HCT116 (cell line): ENCODE measurements around the gene AUTS2. TPM values are rescaled to one million over a fixed set of nuclear protein-coding genes. Genes with fewer than 3 reads are reported as not detected.

ENCODE experiments used
- ATAC-seq: fragments of 200-7000 bp; cut with Tn5 transposase; 2 replicates; pipeline ENCODE4 v1.9.1; 2020; ENCODE audit warnings: mild to moderate bottlenecking, moderate library complexity
- BruUV-seq: library from RNA; stranded (reverse); fragments of 400-500 nt; replicated peaks from 2 replicates; lab custom pipeline; 2021; lab: Mats Ljungman, UMichigan
- CTCF ChIA-PET: fragments of 300-600 bp; sonication (Branson Sonifier 250); formaldehyde crosslinking; loops from one replicate; lab custom pipeline; 2021; ENCODE audit warnings: antibody characterized with exemption; lab: Charles Lee
- POLR2A ChIA-PET: fragments of 300-600, 350-600 bp; sonication (Branson Sonifier 250); formaldehyde crosslinking; loops from one replicate; lab custom pipeline; 2021; ENCODE audit warnings: antibody characterized with exemption; lab: Charles Lee
- RAD21 ChIA-PET, 2 experiments: fragments of 300-600 bp; sonication (Branson Sonifier 250); formaldehyde crosslinking; loops; one replicate each; lab custom pipeline; 2023; ENCODE audit warnings: low total read pairs in 2 of 2; ENCODE audit not compliant: uncharacterized antibody in 2 of 2, unreplicated experiment in 2 of 2, low non-redundant PET in 1 of 2; lab: Charles Lee
- DNase-seq: peaks from one replicate; pipeline ENCODE4 v3.0.0-alpha.2; 2010; ENCODE audit warnings: low read depth, low spot score
- H2AFZ ChIP-seq: fragments of 200-600 bp; shearing (Covaris generic), sonication (generic); 2 replicates; pipeline ENCODE4 v1.6.1; 2017; ENCODE audit warnings: low read depth, mixed run types, mixed read lengths, antibody characterized with exemption, low read length; ENCODE audit not compliant: poor library complexity, severe bottlenecking
- H3K27ac ChIP-seq: 2 replicates; pipeline ENCODE4 v1.5.1; 2012; ENCODE audit warnings: low read depth, low read length
- H3K27me3 ChIP-seq: fragments of 200-600 bp; sonication (generic); 2 replicates; pipeline ENCODE4 v1.6.1; 2016; ENCODE audit warnings: mixed run types, low read length, mixed read lengths; ENCODE audit not compliant: insufficient read depth
- H3K36me3 ChIP-seq, 2 experiments: fragments of 200-500 bp in 1 of 2; fragments of 200-600 bp in 1 of 2; sonication (Bioruptor generic) in 1 of 2; sonication (generic) in 1 of 2; 2 replicates each; pipeline versions ENCODE4 v1.5.1 to v1.6.1; 2014 to 2016; ENCODE audit warnings: low read length in 2 of 2, inconsistent platforms in 1 of 2, mixed read lengths in 1 of 2, mixed run types in 1 of 2; ENCODE audit not compliant: insufficient read depth in 2 of 2, control insufficient read depth in 1 of 2
- H3K4me1 ChIP-seq, 2 experiments: fragments of 200-600 bp in 1 of 2; sonication (generic) in 1 of 2; 2 replicates each; pipeline versions ENCODE4 v1.5.1 to v1.6.1; 2012 to 2017; ENCODE audit warnings: low read length in 2 of 2, inconsistent platforms in 1 of 2, mild to moderate bottlenecking in 1 of 2, mixed read lengths in 1 of 2, mixed run types in 1 of 2, moderate library complexity in 1 of 2; ENCODE audit not compliant: insufficient read depth in 2 of 2, control insufficient read depth in 1 of 2
- H3K4me2 ChIP-seq: fragments of 200-600 bp; sonication (generic); 2 replicates; pipeline ENCODE4 v1.6.1; 2017; ENCODE audit warnings: mixed run types, low read length, mixed read lengths
- H3K4me3 ChIP-seq, 2 experiments: fragments of 200-600 bp in 1 of 2; sonication (generic) in 1 of 2; replicated peaks in 1 of 2; 2 replicates each; pipeline ENCODE4 v1.5.1; 2011 to 2016; ENCODE audit warnings: low read length in 2 of 2, control low read depth in 1 of 2, low read depth in 1 of 2, mild to moderate bottlenecking in 1 of 2, mixed read lengths in 1 of 2, mixed run types in 1 of 2
- H3K79me2 ChIP-seq: fragments of 200-600 bp; sonication (generic); 2 replicates; pipeline ENCODE4 v1.6.1; 2017; ENCODE audit warnings: mild to moderate bottlenecking, mixed run types, low read length, moderate library complexity, mixed read lengths; ENCODE audit not compliant: insufficient read depth
- H3K9ac ChIP-seq: fragments of 200-600 bp; sonication (generic); 2 replicates; pipeline ENCODE4 v1.6.1; 2016; ENCODE audit warnings: low read length, mixed read lengths
- H3K9me2 ChIP-seq: fragments of 200-600 bp; sonication (generic), shearing (Covaris generic); 2 replicates; pipeline ENCODE4 v1.6.1; 2017; ENCODE audit warnings: mixed run types, mild to moderate bottlenecking, moderate library complexity; ENCODE audit not compliant: insufficient read depth
- H3K9me3 ChIP-seq, 2 experiments: fragments of 200-500 bp in 1 of 2; fragments of 200-600 bp in 1 of 2; sonication (Bioruptor generic) in 1 of 2; sonication (generic) in 1 of 2; 2 replicates each; pipeline ENCODE4 v1.6.1; 2014 to 2017; ENCODE audit warnings: low read length in 2 of 2, mixed read lengths in 2 of 2, inconsistent platforms in 1 of 2, low read depth in 1 of 2, mild to moderate bottlenecking in 1 of 2, mixed run types in 1 of 2, moderate library complexity in 1 of 2; ENCODE audit not compliant: control insufficient read depth in 1 of 2, insufficient read depth in 1 of 2
- H4K20me1 ChIP-seq: fragments of 200-600 bp; sonication (generic), shearing (Covaris generic); 2 replicates; pipeline ENCODE4 v1.6.1; 2017; ENCODE audit warnings: mixed run types, mild to moderate bottlenecking, moderate library complexity; ENCODE audit not compliant: insufficient read depth
- CBX3 ChIP-seq: IDR thresholded peaks from 2 replicates; pipeline ENCODE4 v1.6.1; 2012; ENCODE audit warnings: low read depth
- EGR1 ChIP-seq: IDR thresholded peaks from 2 replicates; pipeline ENCODE4 v1.6.1; 2012; ENCODE audit warnings: low read depth
- ELF1 ChIP-seq: IDR thresholded peaks from 2 replicates; pipeline ENCODE4 v1.6.1; 2012; ENCODE audit warnings: low read depth, borderline replicate concordance
- EZH2 ChIP-seq: fragments of 200-600 bp; sonication (generic); IDR thresholded peaks from 2 replicates; pipeline ENCODE4 v1.6.1; 2017; ENCODE audit warnings: antibody characterized with exemption, mixed run types
- EZH2phosphoT487 ChIP-seq: fragments of 200-600 bp; IDR thresholded peaks from 2 replicates; pipeline ENCODE4 v1.6.1; 2018; ENCODE audit warnings: antibody characterized with exemption, borderline replicate concordance
- FOSL1 ChIP-seq: IDR thresholded peaks from 2 replicates; pipeline ENCODE4 v1.6.1; 2012; ENCODE audit warnings: low read depth
- JUND ChIP-seq: IDR thresholded peaks from 2 replicates; pipeline ENCODE4 v1.6.1; 2012
- MAX ChIP-seq: IDR thresholded peaks from 2 replicates; pipeline ENCODE4 v1.6.1; 2012
- POLR2A ChIP-seq: IDR thresholded peaks from 2 replicates; pipeline ENCODE4 v1.7.0; 2011; ENCODE audit warnings: borderline replicate concordance; ENCODE audit not compliant: insufficient read depth, insufficient read length; ENCODE audit errors: extremely low read depth
- POLR2AphosphoS5 ChIP-seq: IDR thresholded peaks from 2 replicates; pipeline ENCODE4 v1.6.1; 2011; ENCODE audit warnings: mild to moderate bottlenecking, low read depth, low read length, moderate library complexity
- SIN3A ChIP-seq: IDR thresholded peaks from 2 replicates; pipeline ENCODE4 v1.6.1; 2012; ENCODE audit warnings: low read depth
- SP1 ChIP-seq: IDR thresholded peaks from 2 replicates; pipeline ENCODE4 v1.6.1; 2012; ENCODE audit warnings: low read depth
- SRF ChIP-seq: IDR thresholded peaks from 2 replicates; pipeline ENCODE4 v1.6.1; 2012; ENCODE audit warnings: low read depth
- TCF7L2 ChIP-seq: IDR thresholded peaks from 2 replicates; pipeline ENCODE4 v1.7.0; 2011; ENCODE audit warnings: borderline replicate concordance, inconsistent platforms; ENCODE audit not compliant: insufficient read depth, insufficient read length; ENCODE audit errors: extremely low read depth
- ZBTB33 ChIP-seq: IDR thresholded peaks from 2 replicates; pipeline ENCODE4 v1.6.1; 2011; ENCODE audit warnings: mild to moderate bottlenecking, low read length, moderate library complexity; ENCODE audit not compliant: insufficient replicate concordance; ENCODE audit errors: extremely low read depth
- ZNF274 ChIP-seq: fragments of 200-500 bp; sonication (Bioruptor generic); IDR thresholded peaks from 2 replicates; pipeline ENCODE4 v1.6.1; 2014; ENCODE audit warnings: mild to moderate bottlenecking, low read depth, low read length, inconsistent platforms
- intact Hi-C: fragments of 100-400 bp; cut with micrococcal nuclease; formaldehyde crosslinking; loops from 2 replicates; pipeline ENCODE4 v1.10.0; 2022
- total RNA-seq: library from RNA; stranded (reverse); gene quantifications from one replicate; pipeline ENCODE4 v1.2.1, GENCODE V29; 2021; ENCODE audit not compliant: unreplicated experiment
- TF ChIP-seq, protein P1 (sequence below): IDR thresholded peaks from 2 replicates; pipeline ENCODE4 v1.6.1; 2012; ENCODE audit warnings: low read depth
- TF ChIP-seq, protein P2 (sequence below): IDR thresholded peaks from 2 replicates; pipeline ENCODE4 v1.6.1; 2012

The AUTS2 gene
- total RNA-seq, 1 experiment from 2014 or later: 0.93 TPM

DNA sequence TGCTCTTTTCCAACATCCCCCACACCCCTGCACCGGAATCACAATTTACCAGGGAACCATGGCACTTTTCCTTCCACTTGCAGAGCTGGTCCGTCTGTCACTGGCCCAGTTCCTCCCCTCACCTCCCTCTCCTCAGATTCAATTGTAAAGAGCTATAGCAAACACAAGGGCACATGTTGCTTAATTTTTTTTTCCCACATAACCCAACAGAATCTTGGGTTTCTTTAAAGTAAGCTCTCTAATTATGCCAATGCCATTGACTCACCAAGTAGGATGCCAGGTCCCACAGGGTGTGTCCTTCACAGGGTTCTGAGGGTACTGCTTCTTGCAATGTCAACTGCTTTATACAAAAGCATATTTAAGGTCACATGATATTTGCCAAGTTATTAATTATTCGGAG, 262.2 kb downstream of the AUTS2 start:
- ATAC-seq (no peak), DNase-seq (no peak)
- H3K4me2 ChIP-seq: no peak overlapping the region
- H3K4me3 ChIP-seq: no peak overlapping the region
- no peaks in the 10 kb centered on the region for H4K20me1 ChIP-seq
- intact Hi-C loops: no loop called here
- H3K9ac ChIP-seq: no peak overlapping the region
- no peaks in the 10 kb centered on the region for H3K4me1 ChIP-seq
- BruUV-seq: no TSS peak
- ChIA-PET CTCF (no interaction called here), POLR2A (no interaction called here), RAD21 (no interaction called here)
- H3K27me3 ChIP-seq: no peaks in the 10 kb centered on the region
- H3K9me3 ChIP-seq: peaks cover 5 to 24% of the 10 kb centered on the region in 2 experiments; a peak in 2 of 4 replicates
- no peaks in the 10 kb centered on the region for H3K36me3 ChIP-seq
- TF ChIP-seq POLR2A: no peak
- no peak for TF ChIP-seq EGR1
- no peak for TF ChIP-seq POLR2AphosphoS5
- no peak for TF ChIP-seq ZNF274
- TF ChIP-seq MAX: no peak
- TF ChIP-seq ZBTB33: no peak
- no peak for TF ChIP-seq CBX3
- TF ChIP-seq SP1: no peak
- TF ChIP-seq TCF7L2: no peak
- TF ChIP-seq SIN3A: no peak
- no peak for TF ChIP-seq JUND
- no peak for TF ChIP-seq ELF1
- TF ChIP-seq SRF: no peak
- TF ChIP-seq FOSL1: no peak
- TF ChIP-seq, protein P1, sequence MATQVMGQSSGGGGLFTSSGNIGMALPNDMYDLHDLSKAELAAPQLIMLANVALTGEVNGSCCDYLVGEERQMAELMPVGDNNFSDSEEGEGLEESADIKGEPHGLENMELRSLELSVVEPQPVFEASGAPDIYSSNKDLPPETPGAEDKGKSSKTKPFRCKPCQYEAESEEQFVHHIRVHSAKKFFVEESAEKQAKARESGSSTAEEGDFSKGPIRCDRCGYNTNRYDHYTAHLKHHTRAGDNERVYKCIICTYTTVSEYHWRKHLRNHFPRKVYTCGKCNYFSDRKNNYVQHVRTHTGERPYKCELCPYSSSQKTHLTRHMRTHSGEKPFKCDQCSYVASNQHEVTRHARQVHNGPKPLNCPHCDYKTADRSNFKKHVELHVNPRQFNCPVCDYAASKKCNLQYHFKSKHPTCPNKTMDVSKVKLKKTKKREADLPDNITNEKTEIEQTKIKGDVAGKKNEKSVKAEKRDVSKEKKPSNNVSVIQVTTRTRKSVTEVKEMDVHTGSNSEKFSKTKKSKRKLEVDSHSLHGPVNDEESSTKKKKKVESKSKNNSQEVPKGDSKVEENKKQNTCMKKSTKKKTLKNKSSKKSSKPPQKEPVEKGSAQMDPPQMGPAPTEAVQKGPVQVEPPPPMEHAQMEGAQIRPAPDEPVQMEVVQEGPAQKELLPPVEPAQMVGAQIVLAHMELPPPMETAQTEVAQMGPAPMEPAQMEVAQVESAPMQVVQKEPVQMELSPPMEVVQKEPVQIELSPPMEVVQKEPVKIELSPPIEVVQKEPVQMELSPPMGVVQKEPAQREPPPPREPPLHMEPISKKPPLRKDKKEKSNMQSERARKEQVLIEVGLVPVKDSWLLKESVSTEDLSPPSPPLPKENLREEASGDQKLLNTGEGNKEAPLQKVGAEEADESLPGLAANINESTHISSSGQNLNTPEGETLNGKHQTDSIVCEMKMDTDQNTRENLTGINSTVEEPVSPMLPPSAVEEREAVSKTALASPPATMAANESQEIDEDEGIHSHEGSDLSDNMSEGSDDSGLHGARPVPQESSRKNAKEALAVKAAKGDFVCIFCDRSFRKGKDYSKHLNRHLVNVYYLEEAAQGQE: no peak
- TF ChIP-seq EZH2: no peak
- TF ChIP-seq, protein P2, sequence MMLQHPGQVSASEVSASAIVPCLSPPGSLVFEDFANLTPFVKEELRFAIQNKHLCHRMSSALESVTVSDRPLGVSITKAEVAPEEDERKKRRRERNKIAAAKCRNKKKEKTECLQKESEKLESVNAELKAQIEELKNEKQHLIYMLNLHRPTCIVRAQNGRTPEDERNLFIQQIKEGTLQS: no peak
- no peak for TF ChIP-seq EZH2phosphoT487
- H2AFZ ChIP-seq: no peak overlapping the region
- no peaks in the 10 kb centered on the region for H3K9me2 ChIP-seq
- no peak overlapping the region for H3K27ac ChIP-seq
- no peaks in the 10 kb centered on the region for H3K79me2 ChIP-seq
